Astrocyte of the spinal cord (primary cell): Measurements from ENCODE around the gene ABHD8.

Experiments
- DNase-seq: peaks from one replicate; pipeline ENCODE4 v3.0.0; 2011; ENCODE audit warnings: low read depth, low spot score
- H3K4me3 ChIP-seq: 2 replicates; pipeline ENCODE4 v1.5.1; 2011; ENCODE audit warnings: low read depth, mild to moderate bottlenecking, low read length, moderate library complexity
- CTCF ChIP-seq: IDR thresholded peaks from 2 replicates; pipeline ENCODE4 v1.5.1; 2012; ENCODE audit warnings: low read depth, mild to moderate bottlenecking, low read length, inconsistent platforms
- in situ Hi-C: cut with HindIII; loops from 2 replicates; pipeline ENCODE4 v1.10.0; 2017; ENCODE audit warnings: low sequenced_read_pairs

Gene ABHD8

GRCh38 chr19:17321655-17322489, 18.6 kb upstream of the ABHD8 start:
- TF ChIP-seq CTCF = no peak
- in situ Hi-C loops = no loop called here
- no peak for DNase-seq
- no peak overlapping the region for H3K4me3 ChIP-seq

- H3K4me3 ChIP-seq = no peak overlapping the region
- in situ Hi-C loops = no loop called here
- TF ChIP-seq CTCF = no peak
- no peak for DNase-seq
Measured at GRCh38 chr19:17320435-17320834, 17.2 kb upstream of the ABHD8 start.

DNA sequence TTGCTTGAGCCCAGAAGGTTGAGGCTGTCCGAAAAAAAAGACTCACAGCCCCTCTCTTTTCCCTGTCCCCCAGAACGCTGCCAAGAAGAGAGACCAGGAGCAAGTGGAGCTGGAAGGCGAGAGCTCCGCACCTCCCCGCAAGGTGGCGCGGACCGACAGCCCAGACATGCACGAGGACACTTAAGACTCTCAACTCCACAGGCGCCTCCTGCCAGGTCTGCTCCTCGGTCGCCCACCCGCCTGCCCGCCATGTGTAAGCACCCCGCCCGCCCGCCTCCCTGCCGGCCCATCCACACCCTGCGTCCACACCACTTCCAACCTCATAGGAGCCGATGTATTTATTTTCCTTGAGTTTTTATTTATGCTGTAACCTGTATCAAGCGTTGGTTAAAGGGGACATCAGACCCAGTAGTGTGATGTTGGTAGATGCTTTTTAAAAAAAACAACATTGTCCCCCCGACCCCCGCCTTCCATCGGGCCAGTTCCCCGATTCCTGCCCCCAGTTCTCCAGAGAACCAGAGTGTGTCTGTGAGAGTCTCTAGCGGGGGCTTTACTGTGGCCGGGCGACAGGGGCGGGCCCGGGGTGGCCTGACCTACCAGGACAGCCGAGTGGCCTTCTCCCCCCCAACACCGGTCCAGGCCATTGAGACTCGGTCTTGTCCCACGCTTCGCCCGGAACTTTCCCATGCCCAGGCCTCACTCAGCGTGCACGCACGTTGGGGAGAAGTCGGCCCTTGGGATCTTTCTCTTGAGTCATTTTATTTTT, 16.4 kb upstream of the ABHD8 start:
- in situ Hi-C loops = no loop called here

DNA sequence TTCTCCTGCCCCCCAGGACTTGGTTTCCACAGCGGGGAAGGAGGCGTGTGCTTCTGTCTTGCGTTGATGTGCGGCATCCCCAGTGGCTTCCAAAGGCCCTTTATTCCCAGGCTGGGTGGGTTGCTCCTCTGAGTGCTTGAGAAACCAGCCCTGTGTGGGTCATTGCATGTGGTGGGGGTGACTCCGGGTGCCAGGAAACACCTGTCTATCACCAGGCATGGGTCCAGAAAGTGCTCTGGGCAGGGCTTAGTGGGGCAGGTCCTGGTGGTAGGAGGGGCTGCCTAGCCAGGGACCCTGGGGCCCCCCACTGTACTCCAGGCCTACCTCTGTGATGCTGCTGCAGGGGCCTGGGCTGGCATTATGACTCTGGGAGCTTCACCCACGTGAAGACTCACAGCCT, 15.7 kb upstream of the ABHD8 start:
- TF ChIP-seq CTCF = no peak
- H3K4me3 ChIP-seq = no peak overlapping the region
- no peak for DNase-seq
- in situ Hi-C loops = no loop called here

More for the DNA sequence above, 16.4 kb upstream of the ABHD8 start:
- no peak for TF ChIP-seq CTCF
- DNase-seq = no peak
- no peak overlapping the region for H3K4me3 ChIP-seq

GRCh38 chr19:17314007-17314593, 10.9 kb upstream of the ABHD8 start:
- TF ChIP-seq CTCF = no peak
- no peak for DNase-seq
- in situ Hi-C loops = no loop called here
- no peak overlapping the region for H3K4me3 ChIP-seq

GRCh38 chr19:17312189-17313113, 9.2 kb upstream of the ABHD8 start:
- no peak overlapping the region for H3K4me3 ChIP-seq
- in situ Hi-C loops = no loop called here
- DNase-seq = no peak

More at GRCh38 chr19:17312189-17313113, 9.2 kb upstream of the ABHD8 start:
- no peak for TF ChIP-seq CTCF
